GM18508 (cell line): ENCODE results near the gene CLASP1.
A peak's percentile ranks its signal among the peaks of the same experiment; 100 is the strongest.
"Not testable (repeated sequence)": the region's sequence is repeated elsewhere in the genome, so short reads cannot be mapped to it uniquely, and the experiment has no call there.

Experiments used
- ATAC-seq: cut with Tn5 transposase; IDR thresholded peaks from one replicate; pipeline ENCODE4 v1.9.1; 2021; ENCODE audit warnings: moderate number of reproducible peaks; ENCODE audit not compliant: insufficient read depth, unreplicated experiment

CLASP1 gene

GRCh38 chr2:121626777-121627524 lies 22.3 kb downstream of the CLASP1 start:
- no peak for ATAC-seq

DNA sequence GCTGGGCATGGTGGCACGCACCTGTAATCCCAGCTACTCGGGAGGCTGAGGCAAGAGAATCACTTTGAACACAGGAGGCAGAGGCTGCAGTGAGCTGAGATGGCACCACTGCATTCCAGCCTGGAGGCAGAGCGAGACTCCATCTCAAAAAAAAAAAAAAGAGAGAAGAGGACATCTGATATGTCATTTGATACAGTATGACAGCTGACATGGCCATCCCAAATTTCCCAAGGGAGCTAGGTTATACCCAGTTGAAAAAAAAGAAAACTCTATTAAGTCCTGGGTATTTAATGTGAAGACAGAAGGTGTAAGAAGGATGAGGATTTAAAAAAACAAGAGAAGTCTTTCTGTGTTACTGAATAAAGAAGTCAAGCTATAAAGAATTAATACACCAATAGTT lies 23.3 kb downstream of the CLASP1 start:
- no peak for ATAC-seq

DNA sequence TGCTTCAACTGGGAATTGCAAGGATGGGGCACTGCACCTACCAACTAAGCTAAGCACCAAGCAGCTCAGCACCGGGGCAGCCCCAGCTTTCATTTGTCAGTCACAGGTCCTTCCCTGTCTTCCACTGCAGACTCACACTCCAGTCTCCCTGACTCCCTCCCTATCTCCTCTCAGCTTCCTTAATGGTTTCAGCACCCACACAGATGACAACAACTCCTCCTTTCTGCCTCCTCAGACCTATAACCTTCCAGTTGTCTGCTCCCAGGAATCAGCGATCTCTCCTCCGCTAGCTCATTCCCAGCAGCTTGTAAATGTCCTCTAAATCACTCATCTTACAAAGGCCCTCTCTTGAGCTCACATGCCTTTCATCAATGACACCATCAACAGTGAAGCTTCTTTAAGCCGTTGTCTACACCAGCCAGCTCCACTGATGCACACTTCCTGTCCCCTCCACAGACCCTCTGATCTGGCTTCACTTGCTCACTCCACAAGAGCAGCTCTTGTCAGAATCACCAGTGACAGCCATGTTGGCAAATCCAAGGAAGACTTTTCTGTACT lies 32.1 kb downstream of the CLASP1 start:
- no peak for ATAC-seq

DNA sequence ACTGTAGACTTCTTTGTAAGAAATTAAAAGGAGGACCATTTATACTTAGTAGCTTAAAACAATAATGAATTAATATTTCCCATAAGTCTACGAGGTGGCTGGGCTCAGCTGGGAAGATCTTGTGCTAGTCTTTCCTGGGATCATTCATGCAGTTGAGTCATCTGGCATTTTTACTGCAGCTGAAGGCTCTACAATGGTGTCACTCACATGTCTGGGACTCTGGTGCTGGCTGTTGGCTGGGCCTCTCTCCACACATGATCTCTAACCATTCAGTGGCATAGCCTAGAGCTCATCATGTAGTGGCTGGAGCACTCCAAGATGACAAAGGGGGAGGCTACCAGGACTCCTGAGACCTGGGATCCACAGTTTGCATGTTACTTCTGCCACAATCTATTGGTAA lies 35.5 kb downstream of the CLASP1 start:
- ATAC-seq: no peak

- no peak for ATAC-seq
Observed at GRCh38 chr2:121613152-121613551, 36.1 kb downstream of the CLASP1 start.

- no peak for ATAC-seq
Observed at GRCh38 chr2:121611730-121612705, 37.2 kb downstream of the CLASP1 start.

- not testable (repeated sequence) for ATAC-seq
Observed at GRCh38 chr2:121611048-121611649, 38.1 kb downstream of the CLASP1 start.

DNA sequence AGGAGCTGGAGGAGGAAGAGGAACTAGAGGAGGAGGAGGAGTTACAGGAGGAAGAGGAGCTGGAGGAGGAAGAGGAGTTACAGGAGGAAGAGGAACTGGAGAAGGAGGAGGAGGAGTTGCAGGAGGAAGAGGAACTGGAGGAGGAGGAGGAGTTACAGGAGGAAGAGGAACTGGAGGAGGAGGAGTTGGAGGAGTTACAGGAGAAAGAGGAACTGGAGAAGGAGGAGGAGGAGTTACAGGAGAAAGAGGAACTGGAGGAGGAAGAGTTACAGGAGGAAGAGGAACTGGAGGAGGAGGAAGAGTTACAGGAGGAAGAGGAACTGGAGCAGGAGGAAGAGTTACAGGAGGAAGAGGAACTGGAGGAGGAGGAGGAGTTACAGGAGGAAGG lies 38.8 kb downstream of the CLASP1 start:
- not testable (repeated sequence) for ATAC-seq

- ATAC-seq: no peak
Observed at GRCh38 chr2:121608967-121609366, 40.3 kb downstream of the CLASP1 start.

DNA sequence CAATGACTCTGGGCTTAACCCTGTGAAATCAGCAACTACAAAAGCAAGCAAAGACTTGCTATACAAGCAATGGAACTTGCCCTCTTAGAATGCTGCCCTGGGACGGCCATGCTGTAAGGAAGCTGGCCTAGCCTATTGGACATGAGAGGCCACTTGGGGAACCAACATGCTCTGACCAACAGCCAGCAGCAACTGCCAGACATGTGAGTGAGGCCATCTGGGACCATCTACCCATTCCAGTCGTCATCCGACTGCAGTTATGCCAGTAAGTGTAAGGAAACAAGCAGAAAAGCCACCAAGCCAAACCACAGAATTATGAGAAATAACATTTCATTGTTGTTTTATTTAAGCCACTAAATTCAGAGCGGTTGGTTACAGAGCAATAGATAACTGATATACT lies 40.9 kb downstream of the CLASP1 start:
- no peak for ATAC-seq

GRCh38 chr2:121605820-121606733 lies 43.2 kb downstream of the CLASP1 start:
- ATAC-seq: no peak

DNA sequence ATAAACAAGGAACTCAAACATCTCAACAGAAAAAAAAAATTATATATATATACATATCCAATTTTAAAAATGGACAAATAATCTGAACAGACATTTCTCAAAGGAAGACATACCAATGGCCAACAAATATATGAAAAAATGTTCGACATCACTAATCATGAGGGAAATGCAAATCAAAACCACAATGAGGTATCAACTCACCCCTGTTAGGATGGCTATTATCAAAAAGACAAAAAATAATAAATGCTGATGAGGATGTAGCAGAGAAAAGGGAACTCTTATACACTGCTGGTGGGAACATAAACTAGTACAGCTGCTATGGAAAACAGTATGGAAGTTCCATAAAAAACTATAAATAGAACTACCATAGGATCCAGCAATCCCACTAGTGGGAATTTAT lies 46.1 kb downstream of the CLASP1 start:
- no peak for ATAC-seq

DNA sequence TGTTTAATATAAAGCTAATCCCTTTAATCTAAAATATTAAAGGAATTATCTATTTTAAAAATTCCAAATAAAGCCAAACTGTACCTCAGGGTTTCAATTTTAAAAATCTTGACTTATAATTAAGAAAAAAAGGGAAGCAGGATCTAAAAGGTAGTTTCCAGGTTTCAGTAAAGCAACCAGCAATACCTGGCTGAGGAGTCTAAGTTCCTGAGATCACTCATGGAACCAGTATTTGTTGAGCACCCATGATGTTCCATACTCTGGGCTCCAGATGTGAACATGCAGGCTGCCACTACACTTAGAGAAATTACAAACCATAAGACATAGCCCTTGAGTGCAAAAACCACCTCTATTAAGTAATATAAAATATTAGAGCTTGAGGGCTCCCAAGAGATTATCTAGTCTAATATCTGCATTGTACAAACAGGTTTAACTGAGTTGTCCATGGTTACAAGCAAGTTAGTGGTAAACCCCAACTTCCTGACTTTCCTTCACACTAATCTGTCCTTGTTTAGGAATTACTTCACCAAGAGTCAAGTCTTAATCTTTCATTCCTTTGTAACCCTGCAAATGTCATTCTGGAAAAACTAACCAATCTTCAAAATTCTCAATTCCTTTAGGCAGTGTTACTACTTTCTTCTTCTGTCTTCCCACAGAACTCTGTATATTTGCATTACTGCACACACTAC lies 49.2 kb downstream of the CLASP1 start:
- peak; percentile 39 for ATAC-seq

GRCh38 chr2:121598087-121598486 lies 51.2 kb downstream of the CLASP1 start:
- ATAC-seq: no peak

- ATAC-seq: peak; percentile 47
Observed at GRCh38 chr2:121596221-121597080, 52.8 kb downstream of the CLASP1 start.

DNA sequence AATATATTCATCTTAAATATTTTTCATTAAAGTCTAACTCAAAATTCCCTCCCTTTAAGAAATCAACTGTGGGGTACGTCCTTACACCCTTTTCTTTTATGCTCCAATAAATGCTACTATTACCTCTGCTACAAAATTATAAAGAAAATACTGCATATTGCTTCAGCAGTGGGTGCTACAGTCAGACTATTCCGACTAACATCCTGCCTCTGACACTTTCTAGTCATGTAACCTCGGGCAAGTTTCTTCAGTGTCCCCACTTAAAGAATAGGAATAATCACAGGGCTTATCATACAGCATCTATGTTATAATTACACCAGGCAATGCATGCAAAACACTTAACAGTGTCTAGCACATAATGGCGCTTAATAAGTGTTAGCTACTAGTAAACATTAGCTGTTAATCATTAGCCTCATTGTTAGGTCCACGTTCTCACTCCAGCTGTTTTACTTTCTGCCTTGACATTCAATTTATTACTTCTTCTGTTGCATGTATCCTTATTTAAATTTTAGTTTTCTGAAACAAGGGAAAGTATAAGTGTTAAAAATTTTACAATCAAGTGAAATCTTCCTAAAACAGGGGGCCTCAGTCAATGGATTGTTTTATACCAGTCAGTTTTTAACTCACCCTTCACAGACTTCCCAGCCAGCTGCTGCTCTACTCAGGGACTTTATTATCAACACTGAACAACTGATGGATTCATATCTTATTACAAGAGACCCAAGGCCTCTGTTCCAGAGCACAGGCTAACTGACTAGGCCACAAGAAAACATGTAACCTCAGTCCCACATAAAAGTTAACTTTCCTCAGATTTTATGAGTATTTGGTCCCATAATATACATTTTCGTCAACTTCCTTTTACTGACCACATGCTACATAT lies 54.0 kb downstream of the CLASP1 start:
- ATAC-seq: no peak

DNA sequence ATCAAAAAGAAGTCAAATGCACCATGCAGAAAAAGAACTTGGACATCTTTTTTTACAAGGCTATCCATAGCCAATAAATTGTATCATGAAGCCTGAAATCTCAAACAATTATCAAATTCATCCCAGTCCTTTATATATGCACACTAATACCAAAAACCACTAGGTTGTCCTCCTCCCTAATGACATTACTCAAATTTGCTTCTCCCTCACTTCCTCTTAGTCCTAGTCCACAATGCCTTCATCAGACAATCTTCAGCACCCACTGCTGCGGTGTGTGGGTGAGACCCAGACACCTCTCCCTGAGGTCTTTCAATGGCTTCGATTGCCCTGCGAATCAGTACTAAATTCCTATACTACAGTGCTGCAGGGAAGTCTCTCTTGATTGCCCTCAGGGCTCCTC lies 58.1 kb downstream of the CLASP1 start:
- ATAC-seq: no peak
